ENCODE measurements around the gene ABR. TPM values are rescaled to one million over a fixed set of nuclear protein-coding genes. Genes with fewer than 3 reads are reported as not detected.

Gene ABR
- polyA plus RNA-seq, 1 donor from 2014 or later = 34.5 TPM

DNA sequence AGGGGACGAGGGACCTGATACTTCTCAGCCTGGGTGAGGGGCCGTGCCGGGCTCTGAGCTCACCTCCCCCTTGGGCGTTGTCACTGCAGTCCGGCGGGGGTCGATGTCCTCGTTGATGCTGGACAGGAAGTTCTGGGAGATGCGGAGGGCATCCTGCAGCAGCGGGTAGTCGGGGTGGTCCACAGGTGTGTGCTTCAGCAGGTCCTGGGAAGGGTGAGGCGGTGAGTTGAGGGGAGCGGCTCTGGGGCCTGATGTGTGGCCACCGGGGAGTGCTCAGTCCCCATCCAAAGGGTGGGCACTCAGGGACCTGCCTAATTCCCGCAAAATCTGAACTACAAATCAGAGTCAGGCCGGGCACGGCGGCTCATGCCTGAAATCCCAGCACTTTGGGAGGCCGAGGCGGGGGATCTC, 107.2 kb downstream of the ABR start:
- H3K9ac ChIP-seq (ENCODE audit: low read length) = no peak overlapping the region

DNA sequence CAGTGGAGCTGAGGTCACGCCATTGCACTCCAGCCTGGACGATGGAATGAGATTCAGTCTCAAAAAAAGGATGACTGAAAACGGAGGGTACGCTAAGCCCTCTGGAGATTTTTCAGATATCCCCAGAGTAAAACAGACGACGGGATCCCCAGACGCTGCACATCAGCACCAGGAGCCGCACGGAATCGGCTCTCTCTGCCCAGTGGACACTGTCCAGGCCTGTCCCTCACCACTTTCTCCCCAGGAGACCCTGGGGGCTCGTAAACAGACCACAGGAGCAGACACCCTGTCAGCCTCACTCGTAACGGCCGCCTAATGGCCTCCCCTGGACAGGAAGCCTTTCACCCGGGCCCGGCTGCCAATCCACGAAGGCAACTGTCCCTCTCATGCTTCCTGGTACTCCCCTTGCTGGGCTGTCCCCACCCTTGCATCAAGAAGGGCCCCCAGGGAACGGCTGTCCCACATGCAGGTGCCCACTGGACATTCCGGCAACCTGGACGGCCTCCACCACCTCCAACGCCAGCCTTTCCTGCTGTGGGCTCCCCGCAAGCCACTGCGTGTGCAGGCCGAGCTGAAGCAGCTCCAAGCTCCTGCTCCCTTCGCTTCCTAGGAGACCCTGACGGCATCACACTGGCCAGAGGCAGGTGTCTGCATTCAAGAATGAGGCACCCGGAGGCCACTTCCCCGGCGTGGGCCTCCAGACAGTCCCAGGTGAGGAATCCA, 108.5 kb downstream of the ABR start:
- no peak overlapping the region for H2AFZ ChIP-seq (ENCODE audit: low read depth, low read length)
- H3K4me2 ChIP-seq (ENCODE audit: low read length) = no peak overlapping the region
- H3K4me3 ChIP-seq (ENCODE audit: low read length) = no peak overlapping the region
- H3K27me3 ChIP-seq (ENCODE audit: insufficient read depth, low read depth, low read length) = no peaks in the 10 kb centered on the region
- no peaks in the 10 kb centered on the region for H3K9me2 ChIP-seq (ENCODE audit: insufficient read depth, low read length)
- H4K20me1 ChIP-seq (ENCODE audit: insufficient read depth) = no peaks in the 10 kb centered on the region
- TF ChIP-seq RAD21 (conservative IDR thresholded peaks at IDR 0.05) = no peak
- H3K79me2 ChIP-seq (replicated peaks; ENCODE audit: insufficient read depth, low read length) = no peaks in the 10 kb centered on the region
- no peak overlapping the region for H3K9ac ChIP-seq (ENCODE audit: low read length)
- no peaks in the 10 kb centered on the region for H3K36me3 ChIP-seq (ENCODE audit: insufficient read depth, low read length)
- H3K9me3 ChIP-seq (ENCODE audit: low read length) = no peaks in the 10 kb centered on the region
- H3F3A ChIP-seq (ENCODE audit: insufficient read depth, low read length, poor library complexity, severe bottlenecking) = no peaks in the 10 kb centered on the region
- no peak overlapping the region for H3K27ac ChIP-seq (ENCODE audit: low read length)

More for the DNA sequence above, 107.2 kb downstream of the ABR start:
- no peak for TF ChIP-seq EZH2 (IDR thresholded peaks at IDR 0.05; ENCODE audit: borderline replicate concordance, insufficient read depth, low read length, poor library complexity, severe bottlenecking)
- no peak for TF ChIP-seq RAD21 (conservative IDR thresholded peaks at IDR 0.05)
- no peak for TF ChIP-seq EP300 (conservative IDR thresholded peaks at IDR 0.05; ENCODE audit: poor library complexity, severe bottlenecking)
- no peak for TF ChIP-seq POLR2AphosphoS5 (IDR thresholded peaks at IDR 0.05)
- TF ChIP-seq SMC3 (conservative IDR thresholded peaks at IDR 0.05; ENCODE audit: poor library complexity) = no peak
- TF ChIP-seq REST (IDR thresholded peaks at IDR 0.05; ENCODE audit: borderline replicate concordance) = no peak
- TF ChIP-seq TAF1 (IDR thresholded peaks at IDR 0.05; ENCODE audit: low read depth) = no peak
- no peak for TF ChIP-seq MXI1 (conservative IDR thresholded peaks at IDR 0.05; ENCODE audit: poor library complexity, severe bottlenecking)
- TF ChIP-seq, protein P1, sequence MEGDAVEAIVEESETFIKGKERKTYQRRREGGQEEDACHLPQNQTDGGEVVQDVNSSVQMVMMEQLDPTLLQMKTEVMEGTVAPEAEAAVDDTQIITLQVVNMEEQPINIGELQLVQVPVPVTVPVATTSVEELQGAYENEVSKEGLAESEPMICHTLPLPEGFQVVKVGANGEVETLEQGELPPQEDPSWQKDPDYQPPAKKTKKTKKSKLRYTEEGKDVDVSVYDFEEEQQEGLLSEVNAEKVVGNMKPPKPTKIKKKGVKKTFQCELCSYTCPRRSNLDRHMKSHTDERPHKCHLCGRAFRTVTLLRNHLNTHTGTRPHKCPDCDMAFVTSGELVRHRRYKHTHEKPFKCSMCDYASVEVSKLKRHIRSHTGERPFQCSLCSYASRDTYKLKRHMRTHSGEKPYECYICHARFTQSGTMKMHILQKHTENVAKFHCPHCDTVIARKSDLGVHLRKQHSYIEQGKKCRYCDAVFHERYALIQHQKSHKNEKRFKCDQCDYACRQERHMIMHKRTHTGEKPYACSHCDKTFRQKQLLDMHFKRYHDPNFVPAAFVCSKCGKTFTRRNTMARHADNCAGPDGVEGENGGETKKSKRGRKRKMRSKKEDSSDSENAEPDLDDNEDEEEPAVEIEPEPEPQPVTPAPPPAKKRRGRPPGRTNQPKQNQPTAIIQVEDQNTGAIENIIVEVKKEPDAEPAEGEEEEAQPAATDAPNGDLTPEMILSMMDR (IDR thresholded peaks at IDR 0.05; ENCODE audit: poor library complexity, severe bottlenecking) = no peak
- Histone ChIP-seq H3K4me3 (ENCODE audit: low read length) (no peak overlapping the region), H4K20me1 (ENCODE audit: insufficient read depth) (no peaks in the 10 kb centered on the region), H3F3A (ENCODE audit: insufficient read depth, low read length, poor library complexity, severe bottlenecking) (no peaks in the 10 kb centered on the region), H3K36me3 (ENCODE audit: insufficient read depth, low read length) (no peaks in the 10 kb centered on the region), H3K27ac (ENCODE audit: low read length) (no peak overlapping the region), H3K27me3 (ENCODE audit: insufficient read depth, low read depth, low read length) (no peaks in the 10 kb centered on the region), H3K79me2 (replicated peaks; ENCODE audit: insufficient read depth, low read length) (no peaks in the 10 kb centered on the region), H3K9me3 (ENCODE audit: low read length) (no peaks in the 10 kb centered on the region), H2AFZ (ENCODE audit: low read depth, low read length) (no peak overlapping the region), H3K4me2 (ENCODE audit: low read length) (no peak overlapping the region), H3K9me2 (ENCODE audit: insufficient read depth, low read length) (no peaks in the 10 kb centered on the region)
